Stimulated activated CD8-positive, alpha-beta memory T cell treated with anti-CD3 and anti-CD28 coated beads, Interleukin-4, amount 100 ng/mL, for 4 hours (primary cell): ENCODE measurements around the gene ARHGEF6.

Experiments used
- DNase-seq, 2 donors: peaks; one replicate each; pipeline ENCODE4 v3.0.0-alpha.2; 2020; ENCODE audit warnings: low read depth in 2 of 2, low spot score in 1 of 2

Gene ARHGEF6

DNA sequence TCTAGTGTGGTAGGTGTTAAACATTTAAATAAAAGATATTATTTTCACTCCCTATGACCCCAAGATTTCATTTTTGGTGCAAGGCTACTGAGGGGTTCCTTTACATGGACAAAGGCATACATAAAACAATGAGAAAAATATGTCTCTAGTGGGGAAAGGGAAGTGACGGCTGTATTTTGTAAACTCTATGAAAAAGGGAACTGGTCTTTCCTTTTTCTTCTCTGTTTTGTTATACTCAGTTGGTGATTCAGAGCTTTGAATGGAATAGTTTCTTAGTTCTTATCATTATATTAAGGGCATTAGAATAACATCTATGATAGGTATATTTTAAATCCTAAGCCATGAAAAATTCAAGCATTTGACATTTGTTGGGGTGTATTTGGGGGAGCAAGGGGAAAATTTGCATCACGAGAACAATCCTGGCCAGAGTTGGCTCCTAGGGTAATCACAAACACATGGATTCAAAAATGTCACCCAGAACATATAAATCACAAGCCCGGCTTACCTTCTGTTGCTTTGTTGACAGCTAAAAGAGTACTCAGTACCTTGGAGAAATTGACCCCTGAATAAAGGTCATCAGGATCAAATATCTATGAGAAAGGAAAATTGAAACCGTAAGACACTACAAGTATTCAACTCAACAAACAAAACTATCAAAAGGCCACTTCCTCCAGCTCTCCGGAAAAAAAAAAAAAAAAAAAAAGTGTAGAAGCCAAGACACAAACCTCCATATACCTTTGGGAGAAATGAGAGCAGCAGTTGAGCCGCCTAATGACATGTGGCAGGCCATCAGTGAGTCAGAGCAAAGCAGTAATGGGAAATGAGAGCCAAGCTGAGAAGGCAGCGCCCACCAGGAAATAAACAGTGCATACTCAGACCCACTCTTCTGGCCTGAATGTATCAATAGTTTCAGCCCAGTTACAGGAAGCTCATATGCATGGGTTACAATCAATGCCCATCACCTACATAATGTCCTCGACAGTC is 33.4 kb downstream of the ARHGEF6 start:
- no peak for DNase-seq

DNA sequence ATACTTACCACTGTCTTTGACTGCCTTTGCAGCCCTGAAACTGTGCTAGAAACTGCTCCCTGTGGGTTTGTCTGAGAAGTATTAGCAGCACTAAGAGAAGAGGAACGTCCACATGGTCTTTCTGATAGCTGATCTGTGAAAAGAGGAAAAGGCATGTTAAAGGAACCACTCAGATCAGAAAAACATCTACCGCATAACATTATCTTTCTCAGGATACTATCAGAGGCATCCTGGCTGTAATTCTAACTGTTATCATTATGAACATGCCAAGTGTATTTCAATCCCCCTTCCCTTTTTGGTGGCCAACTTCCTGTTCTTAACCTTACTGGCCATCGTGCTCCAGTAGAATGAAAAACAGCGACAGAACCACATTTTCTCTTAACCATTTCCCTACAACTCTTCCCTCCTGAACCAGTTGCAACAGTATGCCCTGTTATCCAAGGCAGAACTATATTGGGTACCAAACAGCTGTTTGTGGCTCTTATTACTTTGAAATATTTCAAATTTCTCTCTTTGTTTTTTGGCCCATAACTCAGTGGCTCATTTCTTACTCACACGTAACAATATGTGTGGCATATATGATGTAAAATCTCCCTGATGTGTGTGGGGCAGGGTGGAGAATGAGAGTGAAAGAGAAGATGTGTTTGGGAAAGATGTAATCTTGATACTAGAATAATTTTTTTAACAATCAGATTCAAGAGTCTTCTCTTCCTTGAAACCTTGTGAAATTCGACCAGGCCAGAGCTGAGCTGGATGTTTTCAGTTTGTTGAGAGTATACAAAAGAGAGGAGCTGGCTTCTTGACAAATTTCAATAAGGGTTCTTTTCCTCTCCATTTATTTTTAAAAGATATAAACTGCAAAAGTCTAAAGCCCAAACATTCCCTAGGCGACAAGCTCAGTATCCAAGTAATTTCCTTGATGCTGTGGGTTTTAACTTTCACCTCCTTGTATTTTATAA is 35.2 kb downstream of the ARHGEF6 start:
- DNase-seq: no peak

DNA sequence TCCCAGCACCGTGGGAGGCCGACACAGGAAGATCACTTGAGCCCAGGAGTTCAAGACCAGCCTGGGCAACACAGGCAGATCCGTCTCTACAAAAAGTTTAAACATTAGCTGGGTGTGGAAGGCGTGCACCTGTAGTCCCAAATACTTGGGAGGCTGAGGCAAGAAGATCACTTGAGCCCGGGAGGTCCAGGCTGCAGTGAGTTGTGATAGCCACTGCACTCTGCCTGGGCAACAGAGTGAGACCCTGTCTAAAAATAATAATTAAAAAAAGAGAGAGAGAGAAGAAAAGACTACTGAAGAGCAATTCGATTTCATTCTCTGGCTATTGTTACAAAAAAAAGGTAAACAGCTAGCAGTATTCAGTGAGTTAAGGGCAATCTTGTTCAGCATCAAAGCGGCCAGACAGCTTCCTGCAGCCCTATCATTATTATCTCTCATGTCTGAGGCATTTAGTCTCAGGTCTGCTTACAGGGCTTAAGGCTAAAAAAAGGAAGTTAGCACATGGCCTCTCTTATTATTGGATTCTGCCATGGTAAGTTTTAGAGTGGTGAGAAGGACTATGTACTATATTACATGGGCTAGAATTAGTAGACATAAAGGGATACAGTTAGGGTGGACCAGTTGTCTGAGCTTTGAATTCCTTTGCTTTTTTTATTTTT is 37.9 kb downstream of the ARHGEF6 start:
- DNase-seq: no peak

DNA sequence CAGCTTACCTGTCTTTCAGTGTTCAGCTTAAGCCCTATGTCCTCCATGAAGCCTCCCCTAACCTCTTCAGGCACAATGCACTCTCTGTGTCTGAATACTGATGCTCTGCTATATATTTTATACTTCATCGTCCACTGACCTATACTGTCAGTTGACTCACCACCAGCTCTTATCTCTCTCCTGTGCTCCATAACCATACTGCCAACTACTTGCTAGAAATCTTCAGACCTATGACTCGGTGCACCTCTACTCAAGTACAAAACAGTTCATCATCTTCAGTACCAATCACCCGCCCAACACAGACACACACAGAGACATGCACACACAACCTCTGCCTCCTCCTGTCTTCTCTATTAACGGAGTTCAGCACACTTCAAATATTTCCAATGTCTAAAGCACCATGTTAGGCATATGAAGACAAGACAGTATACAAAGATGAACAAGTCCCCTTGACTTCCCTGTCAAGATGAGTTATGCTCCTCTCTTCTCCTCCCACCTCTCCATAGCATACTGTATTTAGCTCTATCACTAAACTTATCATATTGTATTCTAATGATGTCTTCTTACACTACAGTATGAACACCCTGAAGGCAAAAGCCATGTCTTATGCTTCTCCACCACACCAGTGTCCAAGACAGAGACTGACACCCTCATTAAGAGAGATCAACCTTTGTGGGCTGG is 42.5 kb downstream of the ARHGEF6 start:
- DNase-seq: no peak

DNA sequence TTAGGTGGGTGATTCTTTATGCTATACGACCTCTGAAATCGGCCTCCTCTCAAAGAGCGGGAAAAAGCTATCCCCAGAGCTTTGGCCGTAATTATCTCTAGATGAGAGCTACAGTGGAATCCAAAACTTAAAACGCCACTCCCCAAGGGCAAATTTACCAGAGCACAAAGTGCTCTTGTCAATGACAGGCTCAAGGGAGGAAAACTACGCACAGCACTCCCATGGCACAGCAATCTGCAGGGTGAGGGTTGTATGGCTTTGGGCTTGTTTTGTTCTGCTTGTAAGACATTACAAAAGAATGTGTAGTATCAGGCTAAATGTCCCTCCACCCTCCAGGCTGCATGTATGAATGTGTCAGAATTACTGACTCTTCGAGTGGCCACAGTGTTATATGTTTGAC is 44.0 kb downstream of the ARHGEF6 start:
- DNase-seq: no peak

DNA sequence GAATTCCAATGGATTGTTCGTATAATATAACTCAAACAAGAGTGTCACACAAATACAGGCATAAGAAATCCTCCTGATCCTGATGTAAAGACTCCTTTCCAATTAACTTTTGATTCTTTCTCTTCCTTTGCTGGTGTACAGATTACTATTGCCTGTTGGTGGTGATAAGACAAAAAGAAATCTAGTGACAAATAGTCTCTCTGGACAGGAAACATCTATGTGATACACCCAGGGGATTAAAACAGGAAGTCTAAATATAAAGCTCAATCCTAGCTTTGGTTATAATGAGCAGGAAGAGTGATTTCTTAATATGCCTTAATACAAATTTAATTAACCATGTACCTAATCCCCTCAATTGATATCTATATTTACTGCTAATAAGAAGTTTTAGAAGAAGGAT is 45.1 kb downstream of the ARHGEF6 start:
- no peak for DNase-seq

DNA sequence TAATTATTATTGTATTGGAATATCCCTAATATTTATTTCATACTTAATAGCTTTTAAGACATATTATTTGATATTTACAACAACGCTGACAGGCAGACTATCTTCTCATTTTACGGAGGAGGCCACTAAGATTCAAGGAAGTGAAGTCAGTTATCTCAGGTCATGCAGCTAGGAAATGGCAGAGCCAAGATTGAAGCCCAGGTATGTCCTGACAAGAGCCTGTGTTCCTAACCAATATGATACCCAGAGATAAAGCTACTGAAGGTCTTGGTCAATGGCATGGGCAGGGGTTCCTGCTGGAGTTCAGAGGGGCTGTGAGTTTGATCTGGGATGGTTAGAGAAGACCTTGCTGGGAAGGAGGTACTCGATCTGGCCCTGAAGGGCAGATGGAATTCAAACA is 47.1 kb downstream of the ARHGEF6 start:
- DNase-seq: no peak

DNA sequence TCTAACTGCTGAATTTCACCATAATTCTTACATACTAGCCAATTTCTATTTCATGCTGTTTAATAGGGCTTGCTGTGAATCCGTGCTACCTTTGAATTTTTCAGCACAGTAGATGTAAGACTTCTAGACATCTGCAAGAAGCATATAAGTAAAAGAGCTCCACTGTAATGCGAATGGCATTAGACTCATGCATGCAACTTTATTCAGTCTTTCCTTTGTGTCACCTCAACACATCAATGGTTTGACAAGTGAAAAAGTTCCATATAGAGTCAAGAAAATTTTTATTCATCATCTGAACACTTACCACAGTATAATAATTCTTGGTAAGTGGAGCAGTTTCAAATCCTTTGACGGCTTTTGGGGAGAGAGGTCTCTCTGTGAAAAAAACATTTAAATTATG is 48.9 kb downstream of the ARHGEF6 start:
- DNase-seq: no peak

DNA sequence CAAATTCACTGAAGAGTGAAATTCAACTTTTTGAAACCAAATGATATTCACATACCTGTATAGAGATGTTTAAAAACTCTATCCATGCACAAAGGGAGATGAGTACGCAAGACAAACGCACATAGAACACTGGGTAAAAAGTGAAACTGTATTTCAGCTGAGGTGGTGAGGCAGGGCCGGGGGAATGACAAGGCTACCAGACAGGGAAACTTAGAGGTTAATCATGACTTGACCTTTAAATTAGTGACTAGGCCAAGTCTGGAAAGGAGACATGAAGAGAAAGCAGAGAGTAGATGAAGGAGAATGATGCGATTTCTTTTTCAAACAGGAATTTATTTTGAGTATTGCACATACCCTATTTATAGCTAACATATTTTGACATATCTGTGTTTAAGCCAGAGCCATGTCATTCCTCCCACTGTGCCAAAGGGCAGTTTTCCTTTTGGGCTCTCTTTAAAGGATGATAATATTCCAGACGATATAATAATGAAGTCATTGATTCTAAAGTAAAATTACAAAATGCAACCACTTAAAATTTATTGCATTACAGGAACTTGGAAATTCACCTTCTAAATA is 49.4 kb downstream of the ARHGEF6 start:
- DNase-seq: no peak

DNA sequence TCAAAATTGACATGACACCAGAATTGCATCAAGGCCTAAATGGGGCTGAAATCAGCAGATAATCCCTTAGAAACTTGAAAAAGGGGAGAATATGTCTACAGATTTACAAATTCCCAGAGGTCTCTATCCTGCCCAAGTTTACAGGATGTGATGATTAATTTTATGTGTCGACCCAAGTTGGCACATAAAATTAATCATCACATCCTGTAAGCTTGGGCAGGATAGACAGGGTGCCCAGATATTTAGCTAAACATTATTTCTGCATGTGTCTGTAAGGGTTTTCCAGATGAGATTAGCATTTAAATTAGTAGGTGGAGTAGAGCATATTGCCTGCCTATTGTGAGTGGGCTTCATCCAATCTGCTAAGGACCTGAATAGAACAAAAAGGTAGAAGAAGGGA is 52.3 kb downstream of the ARHGEF6 start:
- DNase-seq: no peak

DNA sequence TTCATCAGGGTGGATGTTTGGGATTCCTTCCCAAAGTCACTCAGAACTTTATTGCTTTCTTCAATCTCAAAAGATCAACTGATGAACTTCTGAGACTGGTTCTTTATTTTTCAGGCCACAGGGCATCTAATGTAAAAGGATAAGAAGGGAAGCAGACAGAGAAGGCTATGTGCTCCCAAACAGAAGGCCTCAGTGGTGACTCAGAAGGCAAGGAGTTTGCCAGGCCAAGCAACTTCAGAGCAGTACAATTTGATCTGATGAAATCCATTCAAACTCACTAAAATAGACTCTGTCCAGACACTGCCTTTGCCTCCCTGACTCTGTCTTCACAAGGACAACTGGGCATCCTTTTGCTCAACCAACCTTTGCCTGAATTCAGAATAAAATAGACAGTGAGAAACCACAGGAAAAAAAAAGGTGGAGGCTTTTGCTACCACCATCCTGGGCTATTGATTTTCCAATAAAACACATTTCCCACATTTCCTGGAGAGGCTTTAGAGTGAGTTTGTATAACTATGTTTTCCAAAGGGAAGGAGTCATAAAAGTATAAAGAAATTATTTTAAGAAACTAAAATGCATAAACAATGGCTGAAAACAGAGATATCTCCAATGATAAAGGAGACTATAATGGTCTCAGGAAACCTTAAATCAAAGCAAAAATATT is 55.2 kb downstream of the ARHGEF6 start:
- no peak for DNase-seq

DNA sequence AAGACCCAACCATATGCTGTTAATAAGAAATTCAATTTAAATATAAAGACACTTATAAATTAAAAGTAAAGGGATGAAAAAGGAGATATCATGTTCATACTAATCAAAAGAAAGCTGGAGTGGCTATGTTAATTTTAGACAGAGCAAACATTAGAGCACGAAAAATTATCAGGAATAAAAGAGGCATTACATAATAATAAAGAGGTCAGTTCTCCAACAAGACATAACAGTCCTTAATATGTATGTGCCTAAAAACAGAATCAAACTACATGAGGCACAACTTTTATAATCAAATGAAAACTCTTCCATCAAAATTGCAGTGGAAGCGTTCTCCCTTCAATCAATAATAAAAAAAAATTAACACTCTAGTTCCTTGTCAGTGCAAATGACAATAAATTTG is 62.6 kb downstream of the ARHGEF6 start:
- no peak for DNase-seq

DNA sequence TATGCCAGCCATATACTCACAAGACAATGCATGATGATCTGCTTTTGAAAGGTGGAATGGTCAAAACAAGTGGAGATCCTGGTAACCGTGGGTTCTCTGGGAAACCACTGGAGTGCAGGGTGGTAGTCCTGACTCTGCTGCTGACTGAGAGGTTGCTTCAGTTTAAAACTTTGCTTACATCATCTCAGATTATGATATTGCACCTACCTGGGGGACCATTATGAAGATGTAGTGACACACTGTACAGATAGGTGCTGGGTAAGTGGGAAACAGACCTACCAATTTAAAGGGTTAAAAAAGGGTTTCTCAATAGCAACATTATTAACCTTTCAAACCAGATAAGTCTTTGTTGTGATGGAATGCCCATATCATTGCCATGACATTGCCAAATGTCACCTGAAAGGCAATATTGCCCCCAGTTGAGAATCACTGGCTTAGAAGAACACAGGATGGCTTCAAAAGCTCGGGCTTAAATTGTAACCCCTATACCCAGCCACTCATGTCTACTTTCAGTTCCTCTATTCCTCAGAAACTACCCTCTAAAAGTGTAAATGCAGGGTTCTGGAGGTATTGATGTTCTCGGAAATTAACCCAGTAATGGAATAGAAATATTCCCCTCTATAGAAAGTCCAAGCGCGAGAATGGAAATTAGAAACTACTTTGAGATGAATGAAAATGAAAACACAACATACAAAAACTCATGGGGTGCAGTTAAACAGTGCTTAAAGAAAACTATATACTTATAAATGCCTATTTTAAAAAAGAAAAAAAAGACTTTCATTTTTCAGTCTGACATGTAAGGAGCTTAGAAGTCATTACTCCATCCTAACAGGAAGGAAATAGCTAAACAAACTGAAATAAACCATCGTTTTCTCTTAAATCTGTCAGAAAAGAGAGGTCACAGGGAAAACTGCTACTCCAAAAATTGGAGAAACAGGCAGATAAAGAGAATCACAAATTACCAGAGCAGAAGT is 65.8 kb downstream of the ARHGEF6 start:
- no peak for DNase-seq

DNA sequence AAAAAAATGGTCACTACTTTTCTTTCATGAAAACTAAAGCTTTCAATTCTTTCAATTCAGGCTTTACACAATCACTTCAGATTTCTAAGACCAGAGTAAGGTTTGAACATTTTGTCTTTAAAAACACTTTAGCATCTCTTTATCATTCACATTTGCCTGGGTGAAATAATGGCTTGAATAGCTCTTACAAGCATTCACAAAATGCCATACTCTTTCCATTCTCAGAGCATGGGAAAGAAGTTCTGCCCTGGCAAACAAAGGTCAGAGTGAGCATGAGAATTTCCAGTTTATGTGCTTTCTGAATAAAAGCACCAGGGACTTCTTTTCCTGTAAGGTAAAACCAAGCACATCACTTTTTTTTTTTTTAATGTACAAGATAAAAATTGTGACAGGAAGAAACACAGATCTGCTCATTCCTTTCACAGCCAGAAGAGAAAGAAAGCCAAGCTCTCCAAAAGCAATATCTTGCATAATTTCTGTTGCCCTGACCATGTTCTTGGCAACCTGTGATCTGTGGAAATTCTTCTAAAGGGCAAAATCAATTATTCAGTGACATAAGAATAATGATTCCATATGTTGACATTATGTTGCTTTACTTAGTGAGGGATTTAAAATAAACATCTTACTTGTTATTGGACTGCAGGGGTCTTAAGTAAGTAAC is 68.0 kb downstream of the ARHGEF6 start:
- no peak for DNase-seq

DNA sequence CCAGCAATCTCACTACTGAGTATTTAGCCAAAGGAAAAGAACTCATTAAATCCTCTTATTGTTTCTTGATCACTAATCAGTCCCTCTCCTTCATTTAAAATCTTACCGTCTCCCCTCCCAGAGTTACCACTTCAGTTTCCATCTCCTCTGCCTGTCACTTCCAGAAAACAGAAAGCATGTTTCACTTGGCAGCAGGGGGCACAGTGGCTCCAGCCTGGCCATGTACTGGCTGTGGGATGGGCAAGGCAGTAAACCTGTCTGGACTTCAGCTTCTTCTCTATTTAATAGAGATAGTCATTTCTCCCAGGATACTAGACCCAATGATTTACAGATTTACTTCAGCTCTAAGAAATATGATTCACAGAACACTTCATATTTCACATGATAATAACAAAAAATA is 69.6 kb downstream of the ARHGEF6 start:
- no peak for DNase-seq

DNA sequence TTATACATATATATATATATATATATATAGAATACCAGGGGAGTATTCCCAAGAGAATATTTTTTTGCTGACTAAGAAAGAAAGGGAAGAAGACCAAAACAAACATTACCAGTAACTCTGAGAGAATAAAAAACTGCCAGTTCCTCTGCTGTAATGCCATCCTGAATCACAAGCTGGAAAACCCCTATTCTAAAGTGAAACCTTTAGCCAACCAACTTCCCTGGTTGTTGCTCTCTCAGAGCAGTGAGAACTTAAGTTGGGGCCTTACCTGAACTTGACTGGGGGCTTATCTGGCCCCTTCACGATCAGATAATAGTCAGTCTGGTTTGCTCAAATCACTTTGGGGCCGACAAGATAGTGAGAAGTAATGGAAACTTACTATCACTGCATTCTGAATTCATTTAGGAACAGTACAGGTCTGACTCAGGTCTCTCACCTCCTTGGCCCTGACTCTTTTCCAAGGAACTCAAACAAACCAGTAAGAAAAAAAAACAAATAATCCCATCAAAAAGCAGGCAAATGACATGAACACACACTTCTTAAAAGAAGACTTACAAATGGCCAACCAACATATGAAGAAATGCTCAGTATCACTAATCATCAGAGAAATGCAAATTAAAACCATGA is 70.3 kb downstream of the ARHGEF6 start:
- no peak for DNase-seq

DNA sequence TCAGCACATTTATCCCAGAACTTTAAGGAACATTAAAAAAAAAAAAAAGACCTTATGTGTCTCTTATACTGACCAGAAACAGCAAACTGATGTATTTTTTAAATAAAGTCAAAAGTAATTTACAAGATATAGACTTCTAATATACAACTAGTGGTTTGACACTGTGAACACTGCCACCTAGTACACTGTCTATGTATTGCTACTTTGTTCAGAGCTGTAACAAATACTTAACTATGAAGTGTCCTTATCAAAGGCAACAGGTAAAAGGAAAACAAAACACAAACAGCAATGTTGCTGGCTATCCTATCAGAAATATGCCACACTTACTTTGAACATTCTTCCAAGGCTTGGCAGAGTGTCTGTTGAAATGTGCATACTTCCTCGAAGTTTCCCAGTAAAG is 72.4 kb downstream of the ARHGEF6 start:
- DNase-seq: no peak

DNA sequence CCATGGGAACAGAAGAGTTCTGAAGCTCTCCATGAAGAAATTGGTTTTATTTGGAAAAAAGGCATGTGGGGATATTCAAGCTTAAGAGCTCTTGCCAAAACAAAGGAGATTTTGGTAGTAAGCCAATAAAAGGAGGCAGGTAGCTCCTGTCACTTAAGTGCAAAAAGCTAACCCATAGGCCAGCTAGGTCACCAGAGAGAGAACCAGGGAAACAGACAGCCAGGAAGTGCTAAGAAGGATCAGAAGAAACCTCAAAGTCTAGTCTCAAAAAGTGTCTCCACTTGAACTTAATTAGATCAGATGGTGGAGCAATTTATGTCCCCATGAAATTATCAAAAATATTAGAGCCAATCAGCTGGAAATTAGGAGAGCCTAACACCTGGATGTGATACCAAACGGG is 83.6 kb downstream of the ARHGEF6 start:
- no peak for DNase-seq
